Subcutaneous adipose tissue (tissue), 4 donors: Measurements from ENCODE around the gene DCTN2. TPM values are rescaled to one million over a fixed set of nuclear protein-coding genes. Genes with fewer than 3 reads are reported as not detected.

ENCODE experiments used
- CTCF ChIP-seq: fragments of 450-650 bp; IDR thresholded peaks from one replicate; pipeline ENCODE4 v1.5.1; 2016; ENCODE audit warnings: low read depth, mild to moderate bottlenecking, control low read depth, antibody characterized with exemption, moderate library complexity
- total RNA-seq, 4 donors: library from RNA; depleted of rRNA; stranded (reverse); fragments of >200 nt; gene quantifications; one replicate each; pipeline ENCODE4 v1.1.0, GENCODE V29; 2016

DCTN2 gene
- total RNA-seq, 4 donors from 2014 or later: 78.6 to 161 (median 131) TPM

GRCh38 chr12:57581802-57582201, 34.8 kb upstream of the DCTN2 start:
- TF ChIP-seq CTCF: no peak

GRCh38 chr12:57580466-57580795, 33.4 kb upstream of the DCTN2 start:
- TF ChIP-seq CTCF: no peak

GRCh38 chr12:57579677-57580465, 32.9 kb upstream of the DCTN2 start:
- TF ChIP-seq CTCF: no peak

GRCh38 chr12:57579011-57579410, 32.0 kb upstream of the DCTN2 start:
- TF ChIP-seq CTCF: no peak

- TF ChIP-seq CTCF: no peak
These were observed 31.2 kb upstream of the DCTN2 start for GRCh38 chr12:57577981-57578758.

- TF ChIP-seq CTCF: no peak
These were observed 29.7 kb upstream of the DCTN2 start for GRCh38 chr12:57576613-57577160.
